Measurements from ENCODE around the gene IFNAR2.

Gene IFNAR2

GRCh38 chr21:33201956-33202355 is 27.8 kb upstream of the IFNAR2 start:
- TF ChIP-seq REST (IDR thresholded peaks at IDR 0.05; ENCODE audit: insufficient read depth in 1 of 2, low read depth in 2 of 2, low read length in 2 of 2) (no peak), POLR2AphosphoS5 (IDR thresholded peaks at IDR 0.05; ENCODE audit: low read depth, low read length) (no peak), SIN3A (IDR thresholded peaks at IDR 0.05; ENCODE audit: borderline replicate concordance, insufficient read depth, low read length) (no peak), TAF1 (IDR thresholded peaks at IDR 0.05; ENCODE audit: borderline replicate concordance, insufficient read depth, low read length) (no peak), FOXP2 (optimal IDR thresholded peaks at IDR 0.05; ENCODE audit: borderline replicate concordance, extremely low read depth, extremely low read length, insufficient read depth) (no peak)

DNA sequence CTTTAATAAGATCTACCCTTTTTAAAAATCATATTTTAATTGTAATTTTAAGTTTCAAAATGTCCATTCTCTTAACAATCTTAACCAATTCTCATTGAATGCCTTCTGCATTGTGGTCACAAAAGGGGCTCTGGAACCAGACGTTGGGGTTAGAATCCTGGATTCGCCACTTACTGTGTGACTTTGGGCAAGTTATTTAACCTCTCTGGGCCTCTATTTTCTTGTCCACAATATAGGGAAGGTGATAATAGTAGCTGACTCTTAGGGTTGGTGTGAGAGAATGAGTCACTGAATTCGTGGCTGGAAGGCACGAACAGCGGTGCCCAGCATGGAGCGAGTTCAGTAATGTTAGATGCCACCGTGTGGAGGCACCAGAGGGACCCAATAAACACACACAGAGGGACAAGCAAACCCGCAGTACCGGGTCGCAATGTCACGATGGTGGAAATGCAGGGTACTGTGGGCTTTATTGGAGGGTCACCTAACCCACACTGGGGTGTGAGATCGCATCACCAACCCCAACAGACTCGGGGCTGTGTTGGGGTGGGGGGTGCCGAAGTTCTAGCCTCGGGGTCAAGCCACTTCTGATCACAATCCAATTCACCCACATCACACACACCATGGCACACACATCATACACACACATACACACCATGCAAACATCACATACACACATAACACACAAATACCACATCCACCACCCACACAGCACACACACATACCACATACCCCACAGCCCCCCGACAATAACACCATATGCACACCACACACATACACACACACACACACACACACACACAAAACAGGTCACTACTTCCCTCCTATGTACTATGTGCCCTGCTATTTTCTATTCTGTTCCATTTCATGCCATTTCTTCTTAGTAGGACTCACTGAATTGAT is 27.0 kb upstream of the IFNAR2 start:
- TF ChIP-seq SIN3A (IDR thresholded peaks at IDR 0.05; ENCODE audit: borderline replicate concordance, insufficient read depth, low read length) (no peak), REST (IDR thresholded peaks at IDR 0.05; ENCODE audit: insufficient read depth in 1 of 2, low read depth in 2 of 2, low read length in 2 of 2) (no peak), POLR2AphosphoS5 (IDR thresholded peaks at IDR 0.05; ENCODE audit: low read depth, low read length) (no peak), FOXP2 (optimal IDR thresholded peaks at IDR 0.05; ENCODE audit: borderline replicate concordance, extremely low read depth, extremely low read length, insufficient read depth) (no peak), TAF1 (IDR thresholded peaks at IDR 0.05; ENCODE audit: borderline replicate concordance, insufficient read depth, low read length) (no peak)

DNA sequence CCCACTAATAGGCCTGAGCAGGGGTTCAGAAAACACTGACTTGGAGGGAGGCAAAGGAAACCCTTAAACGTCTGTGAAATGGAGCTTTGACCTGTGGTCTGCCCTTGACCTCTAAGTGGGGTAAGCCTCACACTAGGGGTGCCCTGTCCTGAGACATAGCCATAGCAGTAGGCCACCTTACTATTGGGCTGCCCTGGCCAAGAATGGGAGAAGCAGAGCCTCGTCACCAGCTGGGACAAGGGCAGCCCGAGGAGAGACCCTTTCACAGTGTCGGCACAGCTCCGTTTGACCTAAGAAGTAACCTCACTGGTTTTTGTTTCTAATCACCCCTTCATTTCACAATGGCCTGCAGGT is 26.4 kb upstream of the IFNAR2 start:
- TF ChIP-seq TAF1 (IDR thresholded peaks at IDR 0.05; ENCODE audit: borderline replicate concordance, insufficient read depth, low read length) = no peak
- TF ChIP-seq FOXP2 (optimal IDR thresholded peaks at IDR 0.05; ENCODE audit: borderline replicate concordance, extremely low read depth, extremely low read length, insufficient read depth) = no peak
- TF ChIP-seq SIN3A (IDR thresholded peaks at IDR 0.05; ENCODE audit: borderline replicate concordance, insufficient read depth, low read length) = no peak
- TF ChIP-seq POLR2AphosphoS5 (IDR thresholded peaks at IDR 0.05; ENCODE audit: low read depth, low read length) = no peak
- no peak for TF ChIP-seq REST (IDR thresholded peaks at IDR 0.05; ENCODE audit: insufficient read depth in 1 of 2, low read depth in 2 of 2, low read length in 2 of 2)

GRCh38 chr21:33205476-33205875 is 24.3 kb upstream of the IFNAR2 start:
- no peak for TF ChIP-seq TAF1 (IDR thresholded peaks at IDR 0.05; ENCODE audit: borderline replicate concordance, insufficient read depth, low read length)
- TF ChIP-seq POLR2AphosphoS5 (IDR thresholded peaks at IDR 0.05; ENCODE audit: low read depth, low read length) = no peak
- no peak for TF ChIP-seq FOXP2 (optimal IDR thresholded peaks at IDR 0.05; ENCODE audit: borderline replicate concordance, extremely low read depth, extremely low read length, insufficient read depth)
- TF ChIP-seq SIN3A (IDR thresholded peaks at IDR 0.05; ENCODE audit: borderline replicate concordance, insufficient read depth, low read length) = no peak
- TF ChIP-seq REST (IDR thresholded peaks at IDR 0.05; ENCODE audit: insufficient read depth in 1 of 2, low read depth in 2 of 2, low read length in 2 of 2) = no peak
